Stimulated activated CD4-positive, alpha-beta T cell treated with anti-CD3 and anti-CD28 coated beads, TNF-alpha, amount 100 ng/mL, for 48 hours (primary cell): Measurements from ENCODE around the gene RFT1.

Experiments used
- DNase-seq, 3 donors: peaks; one replicate each; pipeline ENCODE4 v3.0.0-alpha.2; 2020; ENCODE audit warnings: low read depth in 3 of 3

RFT1 gene

GRCh38 chr3:53130179-53131061, at the start of gene RFT1:
Gene RFT1 (minus strand): TSS chr3:53130435. CDS start chr3:53130400, 35 bp downstream.
- DNase-seq, result peak; percentile 94 to 99 (median 99)

DNA sequence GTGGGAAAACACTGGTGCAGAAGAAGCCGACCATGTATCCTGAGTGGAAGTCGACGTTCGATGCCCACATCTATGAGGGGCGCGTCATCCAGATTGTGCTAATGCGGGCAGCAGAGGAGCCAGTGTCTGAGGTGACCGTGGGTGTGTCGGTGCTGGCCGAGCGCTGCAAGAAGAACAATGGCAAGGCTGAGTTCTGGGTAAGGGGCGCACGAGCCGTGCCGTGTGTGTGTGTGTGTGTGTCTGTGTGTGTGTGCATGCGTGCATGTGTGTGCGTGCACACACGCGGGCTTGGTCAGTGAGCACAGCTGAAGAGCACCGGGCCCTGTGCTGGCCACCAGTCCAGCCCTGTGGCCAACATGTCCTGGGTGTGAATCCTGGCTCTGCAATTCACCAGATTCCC, 49.3 kb upstream of the RFT1 start:
- DNase-seq, result no peak

DNA sequence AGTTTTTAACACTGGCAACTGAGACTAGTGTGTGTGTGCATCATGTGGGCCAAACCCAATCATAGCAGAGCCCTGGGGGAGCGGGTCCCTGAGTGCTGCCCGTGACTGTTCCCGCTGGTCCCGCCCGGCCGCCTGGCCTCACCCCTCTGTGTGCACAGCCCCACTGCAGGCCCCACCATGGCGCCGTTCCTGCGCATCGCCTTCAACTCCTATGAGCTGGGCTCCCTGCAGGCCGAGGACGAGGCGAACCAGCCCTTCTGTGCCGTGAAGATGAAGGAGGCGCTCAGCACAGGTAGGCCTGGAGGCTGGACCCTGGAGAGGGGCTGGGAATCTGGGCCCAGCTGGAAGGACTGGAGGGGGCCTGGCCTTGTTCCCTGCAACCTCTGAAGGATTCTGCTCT, 48.0 kb upstream of the RFT1 start:
- DNase-seq, result no peak

DNA sequence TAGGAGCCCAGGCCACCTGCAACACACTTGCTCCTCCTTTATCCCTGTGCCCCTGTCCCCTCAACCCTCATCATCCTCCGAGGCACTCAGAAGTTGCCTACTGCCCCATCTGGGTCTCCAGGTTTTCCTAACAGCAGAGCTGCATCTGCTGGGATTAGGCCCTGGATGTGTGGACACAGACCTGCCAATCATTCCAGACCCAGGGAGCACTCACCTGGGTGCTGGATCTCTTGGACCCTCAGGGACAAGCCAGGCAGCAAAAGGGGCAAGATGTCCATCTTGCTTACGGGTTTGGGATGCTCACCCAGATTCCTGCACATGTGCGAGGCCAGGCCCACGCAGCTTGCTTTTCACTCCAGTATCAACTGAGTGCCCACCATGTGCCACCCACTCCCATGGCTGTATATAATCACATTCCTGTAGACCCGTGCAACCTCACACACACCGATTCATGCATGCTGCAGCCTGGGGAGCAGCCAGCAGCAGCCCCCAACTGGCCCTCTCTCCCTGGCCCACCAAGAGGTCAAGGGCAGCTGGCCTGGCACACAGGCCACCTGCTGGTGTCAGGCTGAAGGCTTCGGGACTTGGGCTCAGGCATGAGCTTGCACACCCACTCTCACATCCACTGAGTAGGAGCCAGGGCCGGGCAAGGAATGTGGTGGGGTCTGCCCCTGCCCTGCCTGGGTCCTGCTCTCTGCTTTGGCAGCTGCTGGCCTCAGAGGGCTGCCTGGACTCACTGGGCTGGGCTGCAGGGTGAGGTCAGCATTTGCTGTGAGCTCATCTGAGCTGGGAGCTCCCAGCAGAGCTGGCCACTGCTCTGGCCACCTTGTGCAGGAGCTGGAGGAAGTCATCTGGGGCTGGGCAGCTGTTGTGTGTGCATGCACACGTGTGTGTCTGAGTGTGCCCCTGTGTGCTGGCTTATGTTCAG, 45.6 kb upstream of the RFT1 start:
- no peak for DNase-seq

DNA sequence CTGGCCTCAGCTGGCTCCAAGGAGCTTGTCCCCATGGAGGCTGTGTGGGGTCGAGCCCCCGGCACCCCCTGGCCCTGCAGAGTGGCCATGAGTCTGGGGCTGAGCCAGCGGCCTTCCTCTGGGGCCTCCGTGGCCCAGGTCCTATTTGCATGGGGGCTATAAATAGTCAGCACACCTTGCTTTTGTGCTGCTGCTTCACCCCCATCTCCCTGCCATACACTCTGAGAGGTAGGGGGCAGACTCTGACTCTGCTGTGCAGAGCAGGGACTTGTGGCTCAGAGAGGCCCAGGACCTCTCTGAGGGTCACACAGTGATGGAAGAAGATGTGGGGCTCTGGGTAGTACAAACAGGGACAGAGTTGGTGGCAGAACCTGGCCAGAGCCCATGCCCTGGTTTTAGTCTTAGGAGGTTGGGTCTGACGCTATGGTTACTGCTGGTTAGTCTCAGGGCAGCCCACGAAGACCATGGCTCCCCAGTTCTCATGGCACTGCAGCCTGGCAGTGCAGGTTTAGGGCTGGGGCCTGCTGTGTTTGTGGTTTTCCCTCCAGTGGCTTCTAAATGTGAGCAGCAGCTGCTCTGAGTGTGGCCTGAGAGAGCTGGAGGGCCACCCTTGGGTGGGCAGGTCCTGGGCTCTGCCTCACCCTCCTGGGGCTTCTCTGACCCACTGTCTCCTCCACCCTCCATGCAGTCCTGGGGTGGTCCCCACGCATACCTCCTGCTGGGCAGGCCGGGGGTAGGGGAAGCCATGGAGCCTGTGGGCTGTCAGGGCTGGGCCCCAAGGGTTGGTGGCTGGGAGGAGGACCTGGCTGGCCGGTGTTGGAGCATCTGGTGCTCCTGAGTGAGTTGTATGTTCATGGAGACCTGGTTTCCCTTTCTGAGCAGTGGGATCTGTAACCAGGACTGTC, 44.4 kb upstream of the RFT1 start:
- DNase-seq, result no peak

DNA sequence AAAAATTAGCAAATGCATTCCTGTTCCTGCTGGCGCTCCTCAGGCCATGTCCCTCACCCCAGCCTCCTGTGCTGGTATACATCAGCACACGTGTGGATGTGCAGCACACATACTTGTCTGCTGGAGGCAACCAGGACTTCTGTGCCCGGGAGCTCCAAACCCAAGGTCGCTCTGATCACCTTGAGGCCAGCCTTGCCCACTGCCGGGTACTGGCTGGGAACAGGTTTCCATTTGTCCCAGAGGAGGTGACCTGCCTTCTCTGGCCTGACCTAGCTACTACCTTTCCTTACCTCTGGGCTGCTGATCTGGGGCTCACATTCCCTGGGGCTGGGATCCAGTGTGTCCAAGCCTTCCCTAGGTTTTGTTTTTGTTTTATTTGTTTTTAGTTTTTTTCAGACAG, 42.9 kb upstream of the RFT1 start:
- no peak for DNase-seq

DNA sequence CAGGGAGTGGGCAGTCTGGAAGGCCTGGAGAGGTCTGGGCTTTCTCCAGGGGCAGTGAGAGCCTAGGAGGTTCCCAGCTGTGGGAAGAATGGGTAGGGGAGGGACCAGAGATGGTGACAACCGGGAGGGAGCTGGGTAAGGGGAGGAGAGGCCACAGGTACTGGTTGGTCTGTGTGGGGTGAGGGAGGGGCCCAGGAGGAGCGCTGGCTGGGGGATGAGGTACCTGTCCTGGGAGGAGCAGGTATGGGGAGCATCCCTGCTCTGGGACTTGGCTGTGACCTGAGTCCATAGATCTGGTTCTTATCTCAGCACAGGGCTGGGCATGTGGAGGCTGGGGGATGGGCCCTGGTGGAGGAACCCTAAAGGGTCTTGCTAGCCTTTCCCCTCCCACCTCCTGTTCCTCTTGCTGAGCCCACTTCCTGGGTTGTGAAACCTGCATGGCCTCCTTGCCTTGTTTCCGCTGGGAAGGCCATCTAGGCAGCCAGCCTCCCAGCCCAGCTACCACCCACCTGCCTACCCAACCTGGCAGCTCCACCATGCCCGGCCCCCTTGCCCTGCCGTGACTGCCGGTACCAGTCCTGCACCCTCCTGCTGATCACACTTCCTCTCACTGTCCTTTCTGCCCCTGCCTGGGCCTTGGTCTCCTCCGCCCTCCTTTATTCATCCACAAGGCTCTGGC, 41.7 kb upstream of the RFT1 start:
- no peak for DNase-seq

GRCh38 chr3:53171064-53171418, 40.8 kb upstream of the RFT1 start:
- no peak for DNase-seq

- DNase-seq, result peak in 1 of 3 donors; percentile 21
Observed at GRCh38 chr3:53170325-53171063, 40.3 kb upstream of the RFT1 start.

DNA sequence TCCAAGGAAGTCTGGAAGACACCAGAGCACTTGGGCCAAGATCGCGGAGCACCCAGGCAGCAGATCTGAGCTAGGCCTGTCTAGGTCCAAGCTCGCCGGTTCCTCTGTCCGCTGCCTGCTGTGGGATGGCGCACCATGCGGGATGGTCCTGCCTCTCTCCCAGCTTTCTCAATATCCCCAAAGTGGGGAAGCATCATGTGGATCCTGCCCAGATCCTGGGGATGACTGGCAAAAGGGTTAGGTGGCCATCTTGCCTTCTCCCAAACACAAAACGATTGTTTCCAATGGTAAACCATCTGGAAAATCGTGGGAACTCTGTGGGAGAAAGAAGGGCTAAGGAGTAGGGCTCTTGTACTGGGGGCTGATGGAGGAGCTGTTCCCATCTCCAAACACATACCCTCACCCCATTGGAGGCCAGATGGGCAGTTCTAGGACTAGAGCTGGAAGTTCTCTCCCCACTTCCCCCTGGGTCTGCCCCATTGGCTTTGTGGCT, 39.6 kb upstream of the RFT1 start:
- DNase-seq, result no peak

- no peak for DNase-seq
Observed at GRCh38 chr3:53169045-53169831, 39.0 kb upstream of the RFT1 start.

DNA sequence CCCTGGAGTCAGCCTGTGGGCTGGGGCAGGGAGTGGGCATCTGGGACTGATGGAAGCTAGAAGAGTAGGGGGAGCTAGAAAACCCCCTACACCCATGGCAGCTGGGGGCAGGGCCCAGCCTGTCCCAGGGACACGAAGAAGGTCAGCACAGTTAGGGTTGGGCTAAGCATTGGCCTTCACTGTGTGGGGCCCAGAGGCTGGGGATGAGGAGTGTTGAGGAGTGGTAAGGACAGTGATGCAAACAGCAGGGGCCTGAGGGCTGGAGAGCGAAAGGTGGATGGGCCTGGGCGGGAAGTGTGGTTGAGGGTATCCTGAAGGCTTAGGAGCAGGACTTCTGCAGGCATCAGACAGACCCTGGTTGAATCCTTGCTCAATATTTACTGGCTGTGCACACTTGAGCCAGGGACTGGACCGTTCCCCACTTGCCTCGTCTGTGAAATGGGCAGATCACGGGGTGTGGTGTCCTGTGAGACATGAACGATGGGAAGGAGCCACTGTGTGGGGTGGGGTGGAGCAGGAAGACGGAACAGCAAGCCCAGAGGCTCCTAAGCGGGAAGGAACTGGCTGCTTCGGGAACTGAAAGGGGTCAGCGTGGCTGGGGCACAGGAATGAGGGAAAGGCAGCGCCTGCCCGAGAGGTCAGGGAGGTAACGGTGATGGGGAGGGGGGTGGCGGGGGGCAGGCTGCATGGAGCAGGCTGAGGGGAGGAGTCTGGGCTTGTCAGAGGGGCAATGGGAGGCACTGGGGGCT, 38.1 kb upstream of the RFT1 start:
- DNase-seq, result no peak

- no peak for DNase-seq
Observed at GRCh38 chr3:53167418-53168174, 37.4 kb upstream of the RFT1 start.

- no peak for DNase-seq
Observed at GRCh38 chr3:53166781-53167291, 36.6 kb upstream of the RFT1 start.

- no peak for DNase-seq
Observed at GRCh38 chr3:53166206-53166605, 36.0 kb upstream of the RFT1 start.

DNA sequence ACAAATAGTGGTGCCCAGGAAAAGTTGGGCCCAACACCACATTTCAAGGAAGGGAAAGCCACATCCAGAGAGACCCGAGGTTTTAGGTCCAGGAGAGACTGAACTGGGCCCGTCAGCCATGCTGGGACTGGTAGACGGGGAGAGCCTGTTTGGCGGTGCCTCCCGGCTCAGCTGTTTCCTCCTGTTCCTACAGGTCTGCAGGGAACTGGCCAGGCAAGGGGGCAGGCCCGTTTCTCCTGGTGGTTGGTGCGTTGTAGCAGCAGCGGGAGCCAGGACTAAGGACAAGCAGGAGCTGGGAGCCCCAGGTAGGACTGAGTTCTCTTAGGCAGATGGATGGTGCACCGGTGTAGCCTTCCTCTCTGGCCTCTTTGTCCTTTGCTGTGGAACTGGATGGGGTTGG, 34.7 kb upstream of the RFT1 start:
- no peak for DNase-seq
